Uterus (tissue), 4 donors: ENCODE data around the gene MAEA. TPM values are rescaled to one million over a fixed set of nuclear protein-coding genes. Genes with fewer than 3 reads are reported as not detected.

Source experiments
- DNase-seq, 2 donors: peaks; one replicate each; pipeline ENCODE4 v3.0.0-alpha.2; 2019 to 2020
- H3K27ac ChIP-seq, 2 donors: fragments of 200-600 bp; sonication (generic); 1 replicate in 1 of 2; 2 replicates in 1 of 2; pipeline ENCODE4 v1.5.1; 2016 to 2018
- H3K27me3 ChIP-seq, 2 donors: fragments of 200-600 bp; sonication (generic); one replicate each; pipeline ENCODE4 v1.5.1; 2018 to 2019; ENCODE audit warnings: control low read depth in 1 of 2
- H3K36me3 ChIP-seq, 2 donors: fragments of 200-600 bp; sonication (generic); one replicate each; pipeline ENCODE4 v1.5.1; 2019; ENCODE audit warnings: control low read depth in 1 of 2
- H3K4me1 ChIP-seq, 2 donors: fragments of 200-600 bp; sonication (generic); one replicate each; pipeline ENCODE4 v1.5.1; 2018 to 2019; ENCODE audit warnings: control low read depth in 1 of 2
- H3K4me3 ChIP-seq, 2 donors: fragments of 200-600 bp; sonication (generic); 1 replicate in 1 of 2; 2 replicates in 1 of 2; pipeline ENCODE4 v1.5.1; 2018 to 2019; ENCODE audit warnings: mild to moderate bottlenecking in 1 of 2
- H3K9me3 ChIP-seq, 2 donors: fragments of 200-600 bp; sonication (generic); one replicate each; pipeline ENCODE4 v1.5.1; 2019; ENCODE audit warnings: control low read depth in 1 of 2
- POLR2A ChIP-seq, 2 donors: fragments of 450-650 bp; IDR thresholded peaks; one replicate each; pipeline ENCODE4 v1.6.1; 2016; ENCODE audit warnings: antibody characterized with exemption in 2 of 2, mild to moderate bottlenecking in 1 of 2, moderate library complexity in 1 of 2
- intact Hi-C: fragments of 100-400 bp; cut with DNase I; formaldehyde crosslinking; loops from one replicate; pipeline ENCODE4 v1.15.1; 2023; ENCODE audit warnings: low total_unique reads
- total RNA-seq, 4 donors: library from RNA; depleted of rRNA in 3 of 4; stranded (reverse); fragments of >200 nt in 3 of 4; gene quantifications; one replicate each; pipeline versions ENCODE4 v1.1.0 to v1.2.4, GENCODE V29; 2014 to 2023
- TF ChIP-seq, protein P1 (sequence below), 4 experiments: fragments of 200-600 bp in 2 of 4; fragments of 450-650 bp in 2 of 4; sonication (generic) in 2 of 4; IDR thresholded peaks; one replicate each; pipeline ENCODE4 v1.5.1; 2016 to 2019; ENCODE audit warnings: antibody characterized with exemption in 4 of 4, mild to moderate bottlenecking in 2 of 4, moderate library complexity in 1 of 4
- donor health status: DM: yes; HTN: yes; CAD: no.

Gene MAEA
- total RNA-seq, 4 donors from 2014 or later = 32.3 to 70.7 (median 67.8) TPM

DNA sequence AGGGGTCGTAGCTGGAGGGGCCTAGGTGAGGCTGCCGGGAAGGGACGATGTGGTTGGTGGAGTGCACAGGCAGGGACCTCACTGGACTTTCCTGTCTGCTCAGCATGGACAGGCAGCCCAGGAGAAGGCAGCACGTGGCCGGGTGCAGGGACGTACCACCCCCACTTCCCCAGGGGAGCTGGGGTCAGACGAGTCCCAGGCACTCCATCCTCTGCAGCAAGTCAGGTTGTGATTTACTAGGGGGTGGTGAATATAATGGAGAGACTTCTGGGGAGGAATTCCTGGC is 39.2 kb upstream of the MAEA start:
- Histone ChIP-seq H3K27ac (peak overlapping the region; percentile 95 to 98), H3K4me3 (no peak overlapping the region), H3K4me1 (peaks cover 6 to 26% of the 10 kb centered on the region in 2 donors), H3K36me3 (no peaks in the 10 kb centered on the region), H3K27me3 (no peaks in the 10 kb centered on the region), H3K9me3 (no peaks in the 10 kb centered on the region)
- no peak for DNase-seq
- intact Hi-C loops = no loop called here
- TF ChIP-seq POLR2A (IDR thresholded peaks at IDR 0.05) = no peak
- TF ChIP-seq, protein P1, sequence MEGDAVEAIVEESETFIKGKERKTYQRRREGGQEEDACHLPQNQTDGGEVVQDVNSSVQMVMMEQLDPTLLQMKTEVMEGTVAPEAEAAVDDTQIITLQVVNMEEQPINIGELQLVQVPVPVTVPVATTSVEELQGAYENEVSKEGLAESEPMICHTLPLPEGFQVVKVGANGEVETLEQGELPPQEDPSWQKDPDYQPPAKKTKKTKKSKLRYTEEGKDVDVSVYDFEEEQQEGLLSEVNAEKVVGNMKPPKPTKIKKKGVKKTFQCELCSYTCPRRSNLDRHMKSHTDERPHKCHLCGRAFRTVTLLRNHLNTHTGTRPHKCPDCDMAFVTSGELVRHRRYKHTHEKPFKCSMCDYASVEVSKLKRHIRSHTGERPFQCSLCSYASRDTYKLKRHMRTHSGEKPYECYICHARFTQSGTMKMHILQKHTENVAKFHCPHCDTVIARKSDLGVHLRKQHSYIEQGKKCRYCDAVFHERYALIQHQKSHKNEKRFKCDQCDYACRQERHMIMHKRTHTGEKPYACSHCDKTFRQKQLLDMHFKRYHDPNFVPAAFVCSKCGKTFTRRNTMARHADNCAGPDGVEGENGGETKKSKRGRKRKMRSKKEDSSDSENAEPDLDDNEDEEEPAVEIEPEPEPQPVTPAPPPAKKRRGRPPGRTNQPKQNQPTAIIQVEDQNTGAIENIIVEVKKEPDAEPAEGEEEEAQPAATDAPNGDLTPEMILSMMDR (IDR thresholded peaks at IDR 0.05) = no peak

DNA sequence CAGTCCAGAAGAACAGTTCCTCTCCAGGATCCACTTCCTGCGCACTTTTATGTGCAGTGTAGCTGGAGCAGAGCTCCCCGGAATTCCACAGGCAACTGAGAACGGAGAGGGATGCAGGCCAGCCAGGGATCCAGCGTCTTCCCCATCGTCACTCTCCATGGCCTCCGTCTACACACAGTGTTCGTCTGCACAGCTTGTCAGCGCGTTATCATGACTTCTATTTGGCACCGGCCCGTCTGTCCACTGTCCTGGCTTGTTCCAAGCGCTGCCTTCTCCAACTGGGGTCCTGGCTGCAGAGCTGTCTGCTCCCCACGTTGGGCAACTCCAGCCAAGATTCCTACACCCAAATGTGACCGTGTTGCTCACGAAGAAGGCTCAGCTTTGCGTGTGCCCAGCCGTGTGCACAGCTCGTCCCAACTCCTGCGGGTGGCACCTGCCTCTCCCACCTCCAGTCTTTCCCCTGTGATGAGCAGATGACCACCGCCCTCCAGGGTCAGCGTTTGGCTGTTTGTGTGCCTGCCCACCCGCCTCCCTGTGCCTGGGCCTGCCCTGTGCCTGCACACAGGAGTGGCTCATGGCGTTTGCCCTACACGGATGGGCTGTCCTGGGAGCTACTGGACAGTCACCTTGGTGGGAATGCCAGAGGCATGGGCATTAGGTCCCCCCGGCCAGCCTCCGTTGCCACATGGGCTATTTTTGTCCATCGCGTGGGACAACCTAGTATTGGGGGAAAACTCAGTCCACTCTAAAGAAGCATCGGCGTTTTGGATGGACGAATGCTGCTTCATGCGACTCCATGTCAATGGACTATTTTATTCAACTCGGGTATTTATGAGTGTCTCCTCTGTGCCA is 38.5 kb upstream of the MAEA start:
- H3K27me3 ChIP-seq = no peaks in the 10 kb centered on the region
- intact Hi-C loops = no loop called here
- TF ChIP-seq, protein P1 (IDR thresholded peaks at IDR 0.05) = no peak
- no peak for TF ChIP-seq POLR2A (IDR thresholded peaks at IDR 0.05)
- H3K27ac ChIP-seq = peak overlapping the region in 1 of 2 donors; percentile 95
- no peak for DNase-seq
- H3K4me3 ChIP-seq = no peak overlapping the region
- no peaks in the 10 kb centered on the region for H3K36me3 ChIP-seq
- H3K4me1 ChIP-seq = peaks cover 0 to 19% of the 10 kb centered on the region in 2 donors
- no peaks in the 10 kb centered on the region for H3K9me3 ChIP-seq

DNA sequence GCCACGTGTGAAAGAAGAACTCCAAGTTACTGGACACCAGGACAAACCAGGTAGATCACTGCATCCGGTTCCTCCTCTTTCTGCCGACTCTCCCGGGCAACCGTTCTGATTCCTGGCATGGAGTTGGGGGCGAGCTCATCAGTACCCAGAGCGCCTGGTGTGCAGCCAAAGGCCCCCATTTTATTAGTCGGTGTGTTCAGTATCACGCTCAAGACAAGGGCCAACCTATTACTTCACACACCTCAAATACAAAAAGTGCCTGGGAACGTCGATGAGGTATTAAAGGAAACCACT is 38.0 kb upstream of the MAEA start:
- Histone ChIP-seq H3K4me1 (peaks cover 0 to 14% of the 10 kb centered on the region in 2 donors), H3K4me3 (no peak overlapping the region), H3K27me3 (no peaks in the 10 kb centered on the region), H3K9me3 (no peaks in the 10 kb centered on the region), H3K27ac (no peak overlapping the region), H3K36me3 (no peaks in the 10 kb centered on the region)
- intact Hi-C loops = no loop called here
- TF ChIP-seq, protein P1 (IDR thresholded peaks at IDR 0.05) = no peak
- no peak for TF ChIP-seq POLR2A (IDR thresholded peaks at IDR 0.05)
- no peak for DNase-seq

DNA sequence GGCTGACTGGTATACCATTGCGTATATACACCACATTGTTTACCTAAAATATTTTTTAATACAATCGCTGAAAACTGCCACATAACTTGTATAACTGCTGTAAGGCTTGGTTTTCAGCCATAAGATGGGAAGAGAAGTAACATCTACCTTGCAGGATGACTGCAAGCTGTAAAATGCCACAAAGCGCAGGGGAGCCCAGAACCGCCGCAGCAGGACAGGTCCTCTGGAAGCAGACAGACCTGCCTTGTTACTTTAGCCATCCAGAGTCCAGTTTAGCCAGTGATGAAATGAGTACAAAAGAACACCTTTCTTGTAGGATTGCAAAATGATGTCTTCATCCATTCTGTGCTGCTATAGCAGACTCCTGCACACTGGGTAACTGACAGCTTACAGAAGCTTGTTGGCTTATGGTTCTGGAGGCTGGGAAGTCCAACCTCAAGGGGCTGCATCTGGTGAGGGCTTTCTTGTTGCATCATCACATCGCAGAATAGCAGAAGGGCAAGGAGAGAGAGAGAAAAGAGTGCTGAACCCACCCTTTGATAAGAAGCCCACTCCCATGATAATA is 36.7 kb upstream of the MAEA start:
- Histone ChIP-seq H3K36me3 (no peaks in the 10 kb centered on the region), H3K4me1 (peaks cover 0 to 9% of the 10 kb centered on the region in 2 donors), H3K27me3 (no peaks in the 10 kb centered on the region), H3K9me3 (no peaks in the 10 kb centered on the region), H3K27ac (no peak overlapping the region), H3K4me3 (no peak overlapping the region)
- TF ChIP-seq, protein P1 (IDR thresholded peaks at IDR 0.05) = no peak
- TF ChIP-seq POLR2A (IDR thresholded peaks at IDR 0.05) = no peak
- no peak for DNase-seq
- intact Hi-C loops = no loop called here

DNA sequence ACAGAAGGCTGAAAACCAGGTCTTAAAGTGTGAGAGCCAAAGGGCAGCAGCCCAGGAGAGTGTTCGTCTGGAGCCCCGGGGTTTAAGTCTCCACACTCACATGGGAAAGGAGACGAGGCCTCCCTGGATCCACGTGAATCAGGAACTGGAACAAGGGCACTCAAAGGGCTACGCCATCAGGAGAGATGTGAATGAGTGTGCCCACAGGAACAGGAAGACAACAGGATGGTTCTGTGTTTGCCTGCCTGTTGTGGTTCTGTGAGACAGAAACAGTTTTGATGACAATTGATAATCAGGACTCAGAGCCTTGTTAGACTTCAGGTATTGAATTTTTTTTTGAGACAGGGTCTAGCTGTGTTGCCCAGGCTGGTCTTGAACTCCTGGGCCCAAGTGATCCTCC is 35.9 kb upstream of the MAEA start:
- Histone ChIP-seq H3K4me3 (no peak overlapping the region), H3K4me1 (peaks cover 0 to 9% of the 10 kb centered on the region in 2 donors), H3K27ac (no peak overlapping the region), H3K9me3 (no peaks in the 10 kb centered on the region), H3K27me3 (no peaks in the 10 kb centered on the region), H3K36me3 (no peaks in the 10 kb centered on the region)
- no peak for TF ChIP-seq POLR2A (IDR thresholded peaks at IDR 0.05)
- TF ChIP-seq, protein P1 (IDR thresholded peaks at IDR 0.05) = no peak
- no peak for DNase-seq
- intact Hi-C loops = no loop called here
